CD4-positive, alpha-beta T cell treated with Interferon gamma for 1 hour (primary cell): ENCODE data around the gene FRMD3.

Experiments used
- DNase-seq: peaks from one replicate; pipeline ENCODE4 v3.0.0-alpha.2; 2020

Gene FRMD3

DNA sequence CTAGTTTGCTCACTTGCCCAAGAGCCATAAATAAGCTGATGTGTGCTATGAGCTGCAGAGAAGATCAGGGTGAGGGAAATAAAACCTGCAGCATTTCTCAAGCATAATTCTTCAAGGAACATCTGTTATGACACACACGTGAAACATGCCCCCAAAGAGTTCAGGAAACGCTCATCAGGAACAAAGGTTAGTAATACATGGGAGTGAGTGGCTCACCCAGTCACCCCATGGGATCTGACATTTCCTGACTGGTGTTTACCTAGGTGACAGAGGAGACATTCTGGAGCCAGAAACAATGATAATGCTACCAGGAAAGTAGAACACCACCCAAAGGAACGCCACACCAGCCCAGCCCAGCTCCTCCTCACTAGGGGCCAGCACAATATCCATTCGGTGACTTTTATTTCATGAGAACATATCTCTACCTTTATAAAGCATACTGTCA lies 66.0 kb downstream of the FRMD3 start:
- no peak for DNase-seq

GRCh38 chr9:83471241-83471640 lies 67.0 kb downstream of the FRMD3 start:
- no peak for DNase-seq

DNA sequence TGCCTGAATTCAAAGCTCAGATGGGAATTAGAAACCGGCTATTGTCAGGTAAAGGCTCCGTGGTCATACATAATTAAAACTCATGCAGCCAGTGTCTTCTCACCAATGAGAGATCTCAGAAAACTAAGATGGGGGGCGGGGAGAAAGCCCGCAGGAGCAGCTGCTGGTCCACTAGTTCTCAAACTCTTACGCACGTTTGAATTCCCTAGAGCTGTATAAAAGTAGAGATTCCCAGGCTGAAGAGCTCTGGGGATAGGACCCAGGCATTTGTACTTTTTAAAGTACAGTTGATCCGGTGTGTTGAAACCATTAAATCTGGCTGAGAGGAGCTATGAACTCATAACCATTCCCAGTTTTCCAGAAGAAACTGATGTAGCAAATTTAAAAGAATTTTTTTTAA lies 68.5 kb downstream of the FRMD3 start:
- DNase-seq = no peak

DNA sequence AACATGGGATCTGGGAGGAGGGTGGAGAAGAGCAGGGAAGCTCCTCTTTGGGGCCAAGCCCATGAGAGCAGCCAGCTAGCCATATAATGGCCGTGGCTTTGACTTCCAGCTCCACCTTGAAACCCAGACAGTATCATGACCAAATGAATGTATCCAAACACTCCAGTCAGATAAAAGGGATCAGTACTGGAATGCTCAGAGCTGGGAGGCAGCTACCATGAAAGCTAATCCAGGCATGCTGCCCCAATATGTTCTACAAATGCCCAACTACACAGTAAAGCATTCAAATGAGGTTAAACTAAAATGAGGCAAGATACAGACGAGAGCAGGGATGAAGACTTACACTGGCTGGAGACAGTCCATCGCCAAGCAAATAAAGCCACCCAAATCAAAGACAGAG lies 69.4 kb downstream of the FRMD3 start:
- DNase-seq = no peak

DNA sequence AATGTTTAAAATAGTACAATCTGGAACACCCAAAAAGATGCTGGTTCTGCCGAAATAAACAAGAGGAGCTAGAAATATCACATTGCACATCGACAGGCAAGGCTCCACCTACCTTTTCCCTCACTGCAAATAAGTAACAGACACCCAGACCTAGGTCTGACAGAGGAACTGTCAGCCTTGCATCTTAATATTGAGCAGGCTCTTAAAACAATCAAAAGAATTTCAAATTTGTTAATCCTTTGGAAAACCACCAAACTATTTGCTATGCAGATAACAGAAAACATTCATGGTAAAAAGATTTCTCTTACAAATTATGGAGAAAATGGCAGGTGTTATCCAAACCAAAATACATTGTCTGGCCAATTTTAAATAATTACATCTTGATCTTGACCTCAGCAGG lies 71.3 kb downstream of the FRMD3 start:
- DNase-seq = no peak

- no peak for DNase-seq
Observed at GRCh38 chr9:83466351-83466750, 71.8 kb downstream of the FRMD3 start.

- no peak for DNase-seq
Observed at GRCh38 chr9:83459830-83460229, 78.4 kb downstream of the FRMD3 start.

DNA sequence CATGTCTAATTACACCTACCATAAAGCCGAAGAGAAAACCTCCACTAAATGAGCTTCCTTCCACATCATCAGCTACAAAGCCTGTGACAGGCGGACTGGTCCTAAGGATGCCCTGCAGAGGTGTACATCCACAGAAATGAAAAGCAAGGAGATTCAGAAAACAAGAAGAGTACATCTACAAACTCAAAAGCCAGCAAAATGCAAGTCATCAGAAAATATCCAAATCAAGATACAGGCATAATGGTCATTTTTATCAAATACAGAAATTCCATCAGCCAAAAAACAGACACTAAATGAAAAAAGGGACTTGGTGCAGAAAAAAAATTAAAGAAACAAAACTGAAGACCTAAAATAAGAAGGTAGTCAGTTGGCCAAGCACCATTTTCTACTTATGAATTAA lies 79.7 kb downstream of the FRMD3 start:
- no peak for DNase-seq

- DNase-seq = no peak
Observed at GRCh38 chr9:83457005-83457404, 81.2 kb downstream of the FRMD3 start.

- no peak for DNase-seq
Observed at GRCh38 chr9:83456226-83456625, 82.0 kb downstream of the FRMD3 start.

GRCh38 chr9:83454076-83454475 lies 84.1 kb downstream of the FRMD3 start:
- no peak for DNase-seq

- no peak for DNase-seq
Observed at GRCh38 chr9:83451308-83451707, 86.9 kb downstream of the FRMD3 start.

GRCh38 chr9:83449983-83450382 lies 88.2 kb downstream of the FRMD3 start:
- no peak for DNase-seq

DNA sequence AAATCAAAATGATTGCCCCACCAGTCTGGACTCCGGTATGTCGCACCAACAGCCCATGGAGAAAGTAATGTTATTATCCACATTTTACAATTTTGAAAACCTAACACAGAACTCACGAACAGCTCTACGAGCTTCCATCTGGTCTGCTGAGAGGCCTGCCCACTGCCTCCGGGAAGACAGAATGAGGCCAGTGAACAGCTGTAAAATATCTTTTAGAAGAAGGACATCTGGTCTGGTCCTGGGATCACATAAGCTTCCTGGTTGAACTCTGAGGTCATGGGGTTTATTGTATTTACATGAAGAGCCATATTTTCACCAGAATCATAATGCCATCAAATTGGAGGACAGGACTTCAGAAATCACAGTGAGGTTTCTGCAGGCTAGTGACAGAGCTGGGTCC lies 89.0 kb downstream of the FRMD3 start:
- DNase-seq = no peak

DNA sequence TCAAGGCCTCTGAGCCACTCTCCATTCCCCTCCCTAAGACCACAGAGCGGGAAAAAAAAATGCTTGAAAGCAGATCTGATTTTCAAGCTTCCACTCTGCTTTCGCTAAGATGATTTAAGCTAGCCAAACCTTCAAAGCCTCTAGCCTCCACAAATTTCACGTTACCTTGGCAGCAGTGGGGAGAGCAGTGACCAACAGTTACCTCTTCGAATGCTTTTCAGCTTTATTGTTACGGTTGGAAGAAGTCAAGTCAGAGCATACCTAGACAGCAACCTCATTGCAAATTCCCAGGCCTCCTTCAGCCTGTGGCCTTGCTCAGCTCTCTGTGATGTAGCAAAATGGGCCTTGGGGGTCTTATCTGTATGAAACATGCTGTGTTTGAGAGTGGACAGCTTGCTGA lies 89.6 kb downstream of the FRMD3 start:
- DNase-seq = no peak

- DNase-seq = no peak
Observed at GRCh38 chr9:83447351-83447750, 90.8 kb downstream of the FRMD3 start.

DNA sequence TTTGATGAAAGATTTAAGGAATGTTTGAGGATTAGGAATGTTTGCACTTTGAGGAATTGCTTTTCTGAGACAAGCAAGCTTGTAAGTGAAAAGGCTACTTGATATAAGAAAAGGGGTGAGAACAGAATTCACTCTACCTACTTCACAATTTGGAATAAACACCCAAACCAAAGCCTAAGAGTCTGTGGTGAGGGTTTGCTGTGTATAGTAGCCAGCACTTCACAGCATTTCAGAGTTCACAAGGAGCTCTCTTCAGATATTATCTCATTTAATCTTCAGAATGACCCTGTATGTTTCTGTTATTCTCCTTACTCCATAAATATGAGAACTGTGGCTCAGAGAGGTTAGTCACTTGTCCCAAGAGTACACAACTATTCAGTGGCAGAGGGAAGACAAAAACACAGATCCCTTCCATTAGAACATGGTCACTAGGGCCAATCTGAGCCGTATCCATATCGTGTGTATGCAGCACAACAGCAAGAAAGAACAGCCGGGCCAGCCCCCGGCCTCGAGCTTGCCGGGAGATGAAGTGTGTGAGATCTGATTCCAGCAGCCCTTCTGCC lies 92.4 kb downstream of the FRMD3 start:
- no peak for DNase-seq

GRCh38 chr9:83444110-83444509 lies 94.1 kb downstream of the FRMD3 start:
- no peak for DNase-seq

DNA sequence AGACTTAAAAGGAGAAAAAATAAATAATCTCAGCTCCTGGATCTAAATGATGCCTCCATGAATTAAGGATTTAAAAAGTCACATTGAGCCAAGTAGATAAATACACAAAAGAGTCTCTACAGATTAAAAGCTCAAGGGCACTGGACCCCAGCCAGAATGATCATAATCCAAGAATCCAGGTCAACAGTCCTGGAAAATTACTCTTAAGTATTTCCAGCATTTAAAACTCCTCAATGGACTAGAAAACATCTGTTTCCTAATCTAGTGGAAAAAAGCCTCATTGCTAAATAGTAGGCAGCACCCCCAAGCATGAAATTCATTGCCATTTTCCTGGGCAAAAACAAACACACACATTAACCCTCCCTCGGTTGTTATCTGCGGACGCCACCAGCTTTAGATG lies 96.8 kb downstream of the FRMD3 start:
- DNase-seq = no peak

- no peak for DNase-seq
Observed at GRCh38 chr9:83440641-83441040, 97.6 kb downstream of the FRMD3 start.

DNA sequence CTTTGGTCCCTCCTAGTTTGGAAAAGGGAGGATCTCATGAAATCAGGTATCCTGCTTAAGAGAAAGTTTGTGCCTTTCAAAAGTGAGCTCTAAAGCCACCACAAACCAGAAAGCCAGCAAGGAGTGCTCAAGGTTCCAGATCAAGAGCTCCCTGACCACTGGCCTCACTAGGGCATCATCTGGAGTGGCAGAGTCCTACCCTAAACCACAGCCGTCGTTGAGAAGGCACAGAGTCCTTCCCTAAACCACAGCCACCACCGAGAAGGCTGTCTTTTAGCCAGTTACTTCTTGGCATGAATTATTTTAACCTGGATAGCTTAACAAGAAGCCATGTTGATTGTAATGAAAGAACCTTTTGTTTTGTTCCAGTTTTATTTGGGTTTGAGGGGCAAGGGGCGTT lies 102.9 kb downstream of the FRMD3 start:
- DNase-seq = no peak

DNA sequence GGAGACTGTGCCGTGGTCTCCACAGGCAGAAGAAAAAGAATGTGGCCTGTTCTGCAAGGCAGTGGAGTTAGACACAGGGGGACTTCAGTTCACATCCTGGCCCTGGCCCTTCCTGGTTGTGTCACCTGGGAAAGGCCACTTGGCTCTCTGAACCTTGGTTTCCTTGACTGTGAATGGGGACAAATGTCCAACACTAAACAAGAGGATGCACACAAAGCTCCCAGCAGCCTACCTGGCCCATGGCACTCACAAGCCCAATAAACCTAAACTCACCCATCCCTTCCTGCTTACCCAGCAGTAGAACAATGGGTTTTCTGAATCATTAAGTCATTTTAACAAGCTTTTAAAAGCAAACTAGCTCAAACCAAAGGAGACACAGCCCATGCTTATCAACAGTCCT lies 103.9 kb downstream of the FRMD3 start:
- no peak for DNase-seq

GRCh38 chr9:83433846-83434245 lies 104.4 kb downstream of the FRMD3 start:
- no peak for DNase-seq

GRCh38 chr9:83432877-83433550 lies 105.2 kb downstream of the FRMD3 start:
- DNase-seq = no peak

DNA sequence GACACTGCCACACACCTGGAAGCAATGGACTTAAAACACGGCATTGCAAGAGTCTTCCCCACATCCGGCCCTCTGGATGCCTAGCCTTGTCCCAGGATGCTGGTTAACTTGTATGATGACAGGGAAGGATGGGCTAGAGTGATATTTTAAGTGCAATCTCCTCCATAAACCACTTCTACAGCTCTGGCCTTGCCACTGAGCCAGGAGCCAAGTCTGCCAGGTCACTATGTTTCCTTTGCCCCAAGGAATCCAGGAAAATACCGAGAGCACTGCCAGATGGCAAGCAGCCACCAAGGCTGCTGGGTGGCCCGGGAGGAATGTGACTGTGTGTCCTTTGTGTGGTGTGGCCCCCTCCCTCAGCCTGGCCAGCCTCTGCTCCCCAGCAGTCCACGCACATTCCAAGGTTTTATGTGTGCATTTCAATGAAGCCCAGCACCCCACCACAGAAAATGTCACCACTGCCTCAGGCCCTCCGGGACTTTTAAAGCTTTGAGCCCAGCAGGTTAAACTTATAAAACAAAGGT lies 106.0 kb downstream of the FRMD3 start:
- no peak for DNase-seq
